ENCODE measurements around the gene PRELID2.

DNA sequence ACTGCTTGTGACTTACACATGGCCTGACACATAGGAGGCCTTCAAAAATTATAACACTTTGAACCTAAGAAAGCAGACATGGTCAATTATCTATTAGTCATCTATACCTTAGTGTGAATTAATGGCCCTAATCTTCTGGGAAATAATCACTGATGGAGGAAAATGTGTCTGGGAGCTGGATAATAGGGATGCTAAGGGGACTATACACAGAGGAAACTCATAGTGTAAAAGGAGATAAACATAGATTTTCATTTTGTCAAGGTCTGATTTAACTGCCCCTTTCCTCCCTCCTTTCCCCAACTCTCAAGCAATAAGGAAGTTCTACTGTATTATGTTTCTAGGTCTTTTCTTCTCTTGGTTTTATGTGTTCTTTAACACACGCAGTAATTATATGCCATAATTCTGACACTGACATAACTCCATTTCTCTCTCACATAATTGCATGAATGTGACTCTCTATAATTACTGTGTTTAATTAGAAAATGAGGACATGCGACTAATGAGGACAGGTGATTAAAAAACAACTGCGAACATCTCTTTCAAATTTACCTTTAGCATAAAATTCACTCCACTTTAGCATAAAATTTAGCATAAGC is 18.7 kb upstream of the PRELID2 start:
- TF ChIP-seq, protein P1, sequence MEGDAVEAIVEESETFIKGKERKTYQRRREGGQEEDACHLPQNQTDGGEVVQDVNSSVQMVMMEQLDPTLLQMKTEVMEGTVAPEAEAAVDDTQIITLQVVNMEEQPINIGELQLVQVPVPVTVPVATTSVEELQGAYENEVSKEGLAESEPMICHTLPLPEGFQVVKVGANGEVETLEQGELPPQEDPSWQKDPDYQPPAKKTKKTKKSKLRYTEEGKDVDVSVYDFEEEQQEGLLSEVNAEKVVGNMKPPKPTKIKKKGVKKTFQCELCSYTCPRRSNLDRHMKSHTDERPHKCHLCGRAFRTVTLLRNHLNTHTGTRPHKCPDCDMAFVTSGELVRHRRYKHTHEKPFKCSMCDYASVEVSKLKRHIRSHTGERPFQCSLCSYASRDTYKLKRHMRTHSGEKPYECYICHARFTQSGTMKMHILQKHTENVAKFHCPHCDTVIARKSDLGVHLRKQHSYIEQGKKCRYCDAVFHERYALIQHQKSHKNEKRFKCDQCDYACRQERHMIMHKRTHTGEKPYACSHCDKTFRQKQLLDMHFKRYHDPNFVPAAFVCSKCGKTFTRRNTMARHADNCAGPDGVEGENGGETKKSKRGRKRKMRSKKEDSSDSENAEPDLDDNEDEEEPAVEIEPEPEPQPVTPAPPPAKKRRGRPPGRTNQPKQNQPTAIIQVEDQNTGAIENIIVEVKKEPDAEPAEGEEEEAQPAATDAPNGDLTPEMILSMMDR (IDR thresholded peaks at IDR 0.05 in 4 of 5, conservative IDR thresholded peaks at IDR 0.05 in 1 of 5): no peak
- no peak for TF ChIP-seq POLR2A (IDR thresholded peaks at IDR 0.05)
